H1 (cell line): ENCODE data around the gene ZFP64. TPM values are rescaled to one million over a fixed set of nuclear protein-coding genes. Genes with fewer than 3 reads are reported as not detected.

Source experiments
- CTCF ChIA-PET: fragments of 300-600 bp; sonication (Branson Sonifier 250); formaldehyde crosslinking; loops from one replicate; lab custom pipeline; 2021; ENCODE audit not compliant: partially characterized antibody; lab: Charles Lee
- POLR2A ChIA-PET: fragments of 300-600 bp; sonication (Branson Sonifier 250); formaldehyde crosslinking; loops from one replicate; lab custom pipeline; 2021; ENCODE audit warnings: inconsistent platforms; ENCODE audit not compliant: partially characterized antibody; lab: Charles Lee
- DNase-seq, 2 experiments: peaks; one replicate each; pipeline versions ENCODE4 v3.0.0 to v3.0.0-alpha.2; 2010 to 2022; ENCODE audit warnings: low spot score in 2 of 2, low read depth in 1 of 2, mixed read lengths in 1 of 2
- FAIRE-seq: peaks from 2 replicates; lab custom pipeline; 2011; peaks lifted over from hg19 to GRCh38; lab: Jason Lieb, UNC
- H2AFZ ChIP-seq: 2 replicates; pipeline ENCODE4 v1.8.1; 2012; ENCODE audit warnings: low read length, inconsistent platforms
- H2AK5ac ChIP-seq: 2 replicates; pipeline ENCODE4 v1.6.1; 2013; ENCODE audit warnings: low read depth, low read length
- H2BK120ac ChIP-seq: replicated peaks from 2 replicates; pipeline ENCODE3; 2013; ENCODE audit warnings: low read depth, low read length, inconsistent platforms
- H2BK12ac ChIP-seq: 2 replicates; pipeline ENCODE4 v1.6.1; 2013; ENCODE audit warnings: low read depth, low read length
- H2BK15ac ChIP-seq: 2 replicates; pipeline ENCODE4 v1.6.1; 2013; ENCODE audit warnings: low read length
- H2BK20ac ChIP-seq: 2 replicates; pipeline ENCODE4 v1.6.1; 2013; ENCODE audit warnings: low read length
- H2BK5ac ChIP-seq: 2 replicates; pipeline ENCODE4 v1.6.1; 2013; ENCODE audit warnings: low read depth, low read length
- H3K14ac ChIP-seq: 2 replicates; pipeline ENCODE4 v1.6.1; 2013; ENCODE audit warnings: inconsistent platforms; ENCODE audit not compliant: insufficient read length
- H3K18ac ChIP-seq: 2 replicates; pipeline ENCODE4 v1.6.1; 2013; ENCODE audit warnings: low read length; ENCODE audit errors: extremely low read depth
- H3K23ac ChIP-seq: 2 replicates; pipeline ENCODE4 v1.6.1; 2013; ENCODE audit warnings: inconsistent platforms; ENCODE audit not compliant: insufficient read length
- H3K23me2 ChIP-seq: 2 replicates; pipeline ENCODE4 v1.6.1; 2013; ENCODE audit warnings: low read depth, low read length
- H3K27ac ChIP-seq: 2 replicates; pipeline ENCODE4 v1.6.1; 2011; ENCODE audit warnings: low read depth, low read length, inconsistent platforms
- H3K27me3 ChIP-seq, 4 experiments: replicated peaks in 1 of 4; 1 replicate in 1 of 4; 2 replicates in 3 of 4; pipeline versions ENCODE4 v1.6.1 to v1.8.1; 2011 to 2013; ENCODE audit warnings: low read length in 3 of 4, mild to moderate bottlenecking in 3 of 4, inconsistent platforms in 2 of 4, mixed read lengths in 2 of 4, moderate library complexity in 1 of 4; ENCODE audit not compliant: control insufficient read depth in 3 of 4, insufficient read depth in 3 of 4; ENCODE audit errors: extremely low read depth in 1 of 4
- H3K36me3 ChIP-seq, 4 experiments: 2 replicates each; pipeline versions ENCODE4 v1.6.1 to v1.8.1; 2011 to 2013; ENCODE audit warnings: mild to moderate bottlenecking in 4 of 4, low read length in 3 of 4, moderate library complexity in 2 of 4, control low read depth in 1 of 4, inconsistent platforms in 1 of 4; ENCODE audit not compliant: insufficient read depth in 4 of 4, control insufficient read depth in 2 of 4
- H3K4ac ChIP-seq: replicated peaks from 2 replicates; pipeline ENCODE3; 2013; ENCODE audit warnings: low read length, low read depth, mixed read lengths, inconsistent platforms; ENCODE audit not compliant: insufficient read length
- H3K4me1 ChIP-seq, 4 experiments: replicated peaks in 1 of 4; 1 replicate in 1 of 4; 2 replicates in 3 of 4; pipeline versions ENCODE4 v1.6.1 to v1.8.1; 2011 to 2013; ENCODE audit warnings: low read length in 3 of 4, inconsistent platforms in 2 of 4, mixed read lengths in 1 of 4; ENCODE audit not compliant: insufficient read depth in 4 of 4, control insufficient read depth in 3 of 4
- H3K4me2 ChIP-seq, 2 experiments: 2 replicates each; pipeline versions ENCODE4 v1.6.1 to v1.8.1; 2011 to 2013; ENCODE audit warnings: low read depth in 2 of 2, low read length in 2 of 2, control low read depth in 1 of 2, inconsistent platforms in 1 of 2, mild to moderate bottlenecking in 1 of 2; ENCODE audit not compliant: insufficient read depth in 1 of 2
- H3K4me3 ChIP-seq, 4 experiments: fragments of 200-600, 300-600 bp in 1 of 4; sonication (generic), shearing (Covaris generic), sonication (Bioruptor Twin) in 1 of 4; 2 replicates each; pipeline versions ENCODE4 v1.5.1 to v1.8.1; 2011 to 2016; ENCODE audit warnings: low read length in 4 of 4, low read depth in 3 of 4, control low read depth in 2 of 4, inconsistent platforms in 2 of 4, mild to moderate bottlenecking in 2 of 4, mixed read lengths in 1 of 4, moderate library complexity in 1 of 4; ENCODE audit not compliant: insufficient read depth in 2 of 4; ENCODE audit errors: extremely low read depth in 1 of 4
- H3K56ac ChIP-seq: replicated peaks from 2 replicates; pipeline ENCODE3; 2013; ENCODE audit warnings: low read depth, mild to moderate bottlenecking, mixed read lengths, low read length, inconsistent platforms; ENCODE audit not compliant: insufficient read length
- H3K79me1 ChIP-seq: 2 replicates; pipeline ENCODE4 v1.6.1; 2013; ENCODE audit warnings: low read depth, low read length, control low read depth
- H3K79me2 ChIP-seq, 2 experiments: 2 replicates each; pipeline versions ENCODE4 v1.6.1 to v1.8.1; 2012 to 2013; ENCODE audit warnings: low read length in 2 of 2, mild to moderate bottlenecking in 2 of 2, inconsistent platforms in 1 of 2; ENCODE audit not compliant: insufficient read depth in 2 of 2, control insufficient read depth in 1 of 2
- H3K9ac ChIP-seq, 4 experiments: replicated peaks in 1 of 4; 1 replicate in 1 of 4; 2 replicates in 3 of 4; pipeline versions ENCODE4 v1.6.1 to v1.8.1; 2011 to 2013; ENCODE audit warnings: low read depth in 3 of 4, low read length in 3 of 4, control low read depth in 2 of 4, mild to moderate bottlenecking in 2 of 4, moderate library complexity in 2 of 4, inconsistent platforms in 1 of 4; ENCODE audit errors: extremely low read depth in 1 of 4
- H3K9me3 ChIP-seq, 2 experiments: 2 replicates each; pipeline versions ENCODE4 v1.6.1 to v1.8.1; 2012 to 2013; ENCODE audit warnings: mild to moderate bottlenecking in 2 of 2, moderate library complexity in 2 of 2, control low read depth in 1 of 2, inconsistent platforms in 1 of 2, low read depth in 1 of 2, low read length in 1 of 2, mixed read lengths in 1 of 2; ENCODE audit not compliant: insufficient read depth in 2 of 2
- H4K20me1 ChIP-seq, 2 experiments: replicated peaks in 1 of 2; 2 replicates each; pipeline versions ENCODE3 to v1.8.1; 2011 to 2013; ENCODE audit warnings: inconsistent platforms in 2 of 2, low read length in 2 of 2, mild to moderate bottlenecking in 1 of 2; ENCODE audit not compliant: insufficient read depth in 2 of 2, control insufficient read depth in 1 of 2
- H4K5ac ChIP-seq: 2 replicates; pipeline ENCODE4 v1.6.1; 2013; ENCODE audit warnings: low read length, low read depth, mixed read lengths, inconsistent platforms; ENCODE audit not compliant: insufficient read length
- H4K8ac ChIP-seq: 2 replicates; pipeline ENCODE4 v1.8.0; 2013; ENCODE audit warnings: mild to moderate bottlenecking, moderate library complexity, low read length, inconsistent platforms; ENCODE audit not compliant: insufficient read depth; ENCODE audit errors: extremely low read depth
- H4K91ac ChIP-seq: replicated peaks from 2 replicates; pipeline ENCODE3; 2013; ENCODE audit warnings: low read length, mixed read lengths, inconsistent platforms; ENCODE audit not compliant: insufficient read length
- KDM1A ChIP-seq: fragments of 200-600, 300-600 bp; sonication (generic); IDR thresholded peaks from 2 replicates; pipeline ENCODE4 v1.7.1; 2016; ENCODE audit warnings: mild to moderate bottlenecking, low read length, borderline replicate concordance
- WGBS, 2 experiments: shearing (Covaris generic) in 1 of 2; methylation state at CpG; one replicate each; pipeline versions ENCODE4 v1.1.6 to v1.1.7; 2013 to 2015; ENCODE audit warnings: low lambda C conversion rate in 2 of 2, mixed read lengths in 2 of 2, inconsistent platforms in 1 of 2, low coverage in 1 of 2, missing lambda C conversion rate in 1 of 2; ENCODE audit not compliant: insufficient replicate concordance in 2 of 2, insufficient coverage in 1 of 2, insufficient read length in 1 of 2; ENCODE audit errors: extremely low coverage in 1 of 2, missing lambda C conversion rate in 1 of 2; 5-methylcytosine and 5-hydroxymethylcytosine counted together
- polyA plus RNA-seq, 7 experiments: library from polyadenylated mRNA; depleted of rRNA in 3 of 7; stranded (reverse) in 5 of 7; unstranded in 2 of 7; fragments of >200 nt in 5 of 7; fragments of 200-250 nt in 2 of 7; gene quantifications; 1 replicate in 5 of 7; 2 replicates in 1 of 7; 4 replicates in 1 of 7; pipeline versions ENCODE4 v1.2.1 to v1.2.3, GENCODE V29; 2011 to 2013; ENCODE audit warnings: missing spikeins in 2 of 7, mixed read lengths in 2 of 7
- total RNA-seq: library from RNA; stranded (reverse); fragmentation: NEBNext Ultra II Directional; extraction: Animal tissue kit (Norgen Biotek cat#: 25700); gene quantifications from 2 replicates; pipeline ENCODE4 v1.2.1, GENCODE V29; 2021
- TF ChIP-seq, protein P1 (sequence below): IDR thresholded peaks from 2 replicates; pipeline ENCODE4 v1.6.1; 2011; ENCODE audit warnings: low read depth, mild to moderate bottlenecking, low read length; ENCODE audit not compliant: insufficient read depth

Gene ZFP64
- total and polyA plus RNA-seq, 2 of the 8 experiments (the other 6 are each of a cell fraction or from before 2014, with no cell fraction given): 25.3 to 43.7 TPM

DNA sequence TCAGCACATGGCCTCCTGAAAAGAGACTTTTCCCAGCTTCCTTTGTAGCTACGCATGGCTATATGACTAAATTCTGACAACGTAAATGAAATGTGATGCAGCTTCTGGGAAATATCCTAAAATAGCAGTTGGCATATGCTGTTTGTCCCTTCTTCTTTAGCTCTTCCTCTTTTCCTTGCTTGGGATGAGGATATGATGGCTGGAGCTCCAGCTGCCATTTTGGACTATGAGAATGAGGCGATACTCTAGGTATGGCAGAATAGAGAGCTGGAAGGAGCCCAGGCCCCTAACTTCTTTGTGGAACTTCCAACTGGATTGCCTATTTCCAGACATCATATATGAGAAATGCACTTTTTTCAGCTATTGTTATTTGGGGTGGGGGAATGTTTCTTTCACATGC, 5.3 kb upstream of the ZFP64 start:
- TF ChIP-seq, protein P1, sequence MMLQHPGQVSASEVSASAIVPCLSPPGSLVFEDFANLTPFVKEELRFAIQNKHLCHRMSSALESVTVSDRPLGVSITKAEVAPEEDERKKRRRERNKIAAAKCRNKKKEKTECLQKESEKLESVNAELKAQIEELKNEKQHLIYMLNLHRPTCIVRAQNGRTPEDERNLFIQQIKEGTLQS: no peak
- TF ChIP-seq KDM1A: 0 out of 2 replicates have a peak, but pooled peaks have one; percentile 50
- TF ChIP-seq, all 59 proteins: peak for 1
- Histone ChIP-seq H3K18ac (no peak overlapping the region), H3K4me1 (no peaks in the 10 kb centered on the region), H3K79me2 (no peaks in the 10 kb centered on the region), H4K20me1 (no peaks in the 10 kb centered on the region), H3K4ac (no peak overlapping the region), H4K91ac (no peak overlapping the region), H3K9ac (no peak overlapping the region), H3K23ac (no peak overlapping the region), H4K5ac (no peak overlapping the region), H3K4me2 (no peak overlapping the region), H4K8ac (no peak overlapping the region), H3K14ac (no peak overlapping the region), H3K36me3 (no peaks in the 10 kb centered on the region), H2AK5ac (no peak overlapping the region), H2BK15ac (no peak overlapping the region), H3K56ac (no peak overlapping the region), H2BK120ac (no peak overlapping the region), H3K27ac (no peak overlapping the region), H2BK5ac (no peak overlapping the region), H3K27me3 (no peaks in the 10 kb centered on the region), H2BK12ac (no peak overlapping the region), H2BK20ac (no peak overlapping the region), H3K4me3 (no peak overlapping the region), H3K79me1 (no peaks in the 10 kb centered on the region), H2AFZ (no peak overlapping the region), H3K9me3 (no peaks in the 10 kb centered on the region), H3K23me2 (no peaks in the 10 kb centered on the region; the same call in 1 of the 2 replicates)
- POLR2A ChIA-PET: no interaction called here
- no peak for FAIRE-seq
- WGBS, 2 experiments: 91% methylated on average over 3 of the region's 3 CpGs; no CpG with 5 or more reads in 1 of the 2 experiments
- CTCF ChIA-PET: no interaction called here
- no peak for DNase-seq
